Amygdala (tissue), 56 donors: ENCODE data around the gene IQCC.

Experiments
- DNase-seq, 56 donors: peaks; one replicate each; lab custom pipeline; 2025; lab: John Stamatoyannopoulos, UW

Gene IQCC

DNA sequence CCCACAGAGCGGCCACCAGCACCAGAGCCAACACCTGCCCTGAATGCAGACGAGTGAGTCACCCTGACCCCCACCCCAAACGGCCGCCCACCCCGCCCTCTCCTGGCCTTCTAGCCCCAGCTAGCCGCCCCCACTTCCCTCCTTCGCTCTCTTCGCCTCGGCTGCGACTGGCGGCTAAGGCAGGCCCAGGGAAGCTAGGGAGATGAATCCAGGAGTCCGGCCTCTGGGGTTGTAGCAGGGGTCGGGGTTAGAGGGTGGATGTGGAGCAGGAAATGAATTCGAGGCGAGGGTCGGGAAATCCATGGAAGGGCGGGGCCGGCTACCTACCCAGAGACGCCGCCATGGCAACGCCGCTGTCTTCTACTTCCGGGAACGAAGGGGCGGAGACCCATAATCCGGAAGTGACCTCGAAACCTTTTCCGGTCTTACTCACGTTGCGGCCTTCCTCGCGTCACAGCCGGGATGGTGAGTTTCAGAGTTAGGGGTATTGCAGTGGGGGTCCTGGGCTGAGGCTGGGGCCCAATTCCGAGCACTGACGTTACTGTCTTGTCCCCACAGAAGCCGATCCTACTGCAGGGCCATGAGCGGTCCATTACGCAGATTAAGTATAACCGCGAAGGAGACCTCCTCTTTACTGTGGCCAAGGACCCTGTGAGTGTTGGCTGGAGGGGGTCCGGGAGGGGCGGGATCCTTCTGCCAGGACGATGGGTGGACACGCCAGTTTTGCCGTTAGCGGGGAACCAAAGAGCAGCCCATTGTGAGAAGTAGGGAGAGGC, 16.7 kb downstream of the IQCC start, which contains the start of the genes EIF3I and TMEM234:
Gene EIF3I, plus strand, starts transcription at position 428 of the 776 bp plus-strand sequence. Its CDS starts 35 bp downstream, at position 463.
Gene TMEM234, minus strand, starts transcription at position 374 of the 776 bp plus-strand sequence. Its CDS starts 31 bp downstream, at position 343.
- peak; percentile 20 to 95 (median 84) for DNase-seq

DNA sequence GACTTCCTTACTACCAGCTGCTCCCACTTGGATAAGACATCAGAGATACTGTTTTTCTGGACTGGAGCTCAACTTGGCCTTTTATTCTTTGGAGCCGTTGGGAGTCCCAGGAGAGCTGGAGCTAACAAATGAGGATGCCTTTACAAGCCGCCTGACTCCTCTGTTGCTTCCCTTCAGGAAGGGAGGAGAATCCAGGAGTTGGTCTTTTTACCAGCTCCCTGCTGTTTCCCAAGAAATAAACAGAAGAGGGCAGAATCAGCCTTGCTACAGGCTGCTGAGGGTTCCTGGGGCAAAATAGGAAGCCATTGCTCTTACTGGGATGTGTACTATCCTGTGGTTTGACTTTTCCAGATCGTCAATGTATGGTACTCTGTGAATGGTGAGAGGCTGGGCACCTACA, 18.2 kb downstream of the IQCC start:
- DNase-seq = no peak

DNA sequence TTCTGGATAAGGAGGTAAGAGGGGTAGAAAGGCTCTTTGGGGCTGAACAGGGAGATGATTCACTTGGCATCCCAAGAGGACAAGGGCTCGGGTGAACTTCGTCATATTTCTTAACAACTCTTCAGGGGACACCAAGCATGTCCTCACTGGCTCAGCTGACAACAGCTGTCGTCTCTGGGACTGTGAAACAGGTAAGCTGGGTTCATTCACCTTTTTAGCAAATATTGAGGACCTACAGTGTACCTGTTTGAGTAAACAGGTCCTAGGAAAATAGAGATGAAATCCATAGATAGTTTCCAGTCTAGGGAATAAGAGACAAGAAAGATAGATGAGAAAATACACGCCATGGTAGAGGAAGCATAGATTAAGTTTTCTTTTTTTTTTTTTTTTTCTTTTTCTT, 18.8 kb downstream of the IQCC start:
- DNase-seq = no peak

DNA sequence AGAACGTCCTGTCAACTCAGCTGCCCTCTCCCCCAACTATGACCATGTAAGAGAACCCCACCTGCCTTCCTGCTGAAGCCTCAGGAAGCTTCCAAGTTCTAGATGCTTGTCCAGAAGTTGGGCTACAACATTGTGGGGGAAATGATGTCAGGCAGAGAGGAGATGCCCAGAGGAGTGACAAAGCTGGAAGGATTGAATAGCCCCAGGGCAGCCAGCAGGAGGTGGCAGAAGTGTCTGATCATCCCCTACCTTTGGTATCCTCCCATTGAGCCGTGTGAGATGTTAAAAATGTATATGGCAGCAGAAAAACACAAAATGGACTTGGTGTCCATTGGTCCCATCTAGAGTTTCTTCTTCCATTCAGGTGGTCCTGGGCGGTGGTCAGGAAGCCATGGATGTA, 23.3 kb downstream of the IQCC start:
- DNase-seq = no peak

DNA sequence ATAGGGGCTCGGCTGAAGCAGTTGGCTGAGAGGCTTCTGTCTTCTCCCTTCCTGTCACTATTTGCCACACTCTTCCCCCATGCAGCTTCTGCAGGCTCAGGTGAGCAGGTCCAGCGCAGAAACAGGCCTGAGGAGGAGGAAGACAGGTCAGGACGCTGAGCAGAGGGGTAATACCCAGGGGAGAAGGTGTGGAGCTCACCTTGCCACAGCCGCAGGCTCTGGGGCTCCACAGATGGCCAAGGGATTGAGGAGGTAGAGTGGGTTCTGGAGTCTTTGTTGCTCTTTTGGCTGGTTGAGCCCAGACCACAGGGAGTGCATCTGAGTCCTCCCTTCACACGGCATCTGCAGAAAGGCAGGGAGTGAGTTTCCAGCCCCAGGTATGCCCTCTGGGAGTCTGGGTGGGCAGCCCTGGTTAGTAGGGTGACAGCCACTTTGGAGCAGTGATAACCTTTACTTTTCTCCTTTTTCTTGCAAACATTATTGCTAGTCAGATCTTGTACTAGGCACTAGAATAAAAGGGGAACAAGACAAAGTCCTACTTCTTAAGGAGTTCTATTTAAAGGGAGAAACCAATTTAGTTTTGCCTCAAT, 26.5 kb downstream of the IQCC start:
- DNase-seq = no peak

DNA sequence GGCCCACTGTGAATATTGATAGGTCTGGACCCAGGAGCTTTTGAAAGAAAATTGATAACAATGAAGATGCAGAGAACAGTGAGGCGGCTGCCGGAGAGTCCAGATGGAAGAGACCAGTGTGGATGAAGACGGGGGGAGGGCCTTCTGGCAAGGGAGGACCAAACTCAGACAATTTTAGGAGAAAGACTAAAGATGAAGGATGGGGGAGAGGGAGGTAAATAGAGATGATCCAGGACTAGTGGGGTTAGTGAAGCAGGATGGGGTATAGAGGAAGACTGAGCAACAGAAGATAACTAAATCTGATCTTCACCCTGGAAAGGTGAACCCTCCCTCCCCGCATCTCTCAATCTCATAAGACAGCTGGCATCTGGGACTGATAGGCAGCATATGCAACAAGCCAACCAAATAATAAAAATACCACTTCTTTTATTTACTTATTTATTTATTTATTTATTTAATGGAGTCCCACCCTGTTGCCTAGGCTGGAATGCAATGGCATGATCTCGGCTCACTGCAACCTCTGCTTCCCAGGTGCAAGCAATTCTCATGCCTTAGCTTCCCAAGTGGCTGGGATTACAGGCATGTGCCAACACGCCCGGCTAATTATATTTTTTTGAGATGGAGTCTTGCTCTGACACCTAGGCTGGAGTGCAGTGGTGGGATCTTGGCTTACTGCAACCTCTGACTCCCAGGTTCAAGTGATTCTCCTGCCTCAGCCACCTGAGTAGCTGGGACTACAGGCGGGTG, 27.3 kb downstream of the IQCC start:
- DNase-seq = no peak

DNA sequence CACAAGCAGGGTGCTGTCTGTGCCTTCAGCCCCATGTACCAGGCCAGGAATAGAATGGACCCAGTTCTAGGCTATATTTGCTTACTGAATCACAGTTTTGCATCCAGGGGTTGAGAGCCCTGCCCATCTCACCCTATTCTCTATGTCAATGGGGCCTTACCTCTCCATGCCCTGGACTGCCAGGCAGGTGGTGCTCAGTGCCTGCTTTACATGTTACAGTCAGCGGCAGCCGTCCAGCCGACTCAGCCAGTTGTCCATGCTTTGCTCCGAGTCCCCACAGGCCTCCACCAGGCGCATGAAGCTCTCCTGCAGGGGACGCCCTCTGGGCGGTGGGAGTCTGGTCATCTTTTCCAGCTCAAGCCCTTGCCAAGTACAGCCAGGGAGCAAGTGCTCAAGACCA, 29.3 kb downstream of the IQCC start:
- no peak for DNase-seq

DNA sequence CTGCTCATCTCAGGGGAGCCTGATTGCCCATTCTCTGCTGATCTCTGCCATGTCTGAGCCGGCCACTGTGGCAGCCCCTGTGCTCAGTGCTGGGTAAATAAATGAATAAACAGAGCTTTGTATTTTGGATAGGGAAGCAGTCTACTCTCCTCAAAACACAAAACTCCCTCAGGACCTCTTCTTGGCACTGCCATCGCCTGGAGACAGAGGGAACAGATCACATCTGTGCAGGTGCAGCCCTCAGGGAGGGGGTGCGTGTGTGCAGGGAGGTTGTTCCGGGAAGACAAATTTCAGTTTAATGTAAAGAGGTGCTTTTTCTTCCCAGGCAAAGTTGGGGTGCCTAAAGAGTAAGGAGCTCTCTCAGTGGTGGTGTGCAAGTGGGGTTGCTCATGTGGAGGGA, 33.9 kb downstream of the IQCC start:
- DNase-seq = peak in 1 of 56 donors; percentile 2

DNA sequence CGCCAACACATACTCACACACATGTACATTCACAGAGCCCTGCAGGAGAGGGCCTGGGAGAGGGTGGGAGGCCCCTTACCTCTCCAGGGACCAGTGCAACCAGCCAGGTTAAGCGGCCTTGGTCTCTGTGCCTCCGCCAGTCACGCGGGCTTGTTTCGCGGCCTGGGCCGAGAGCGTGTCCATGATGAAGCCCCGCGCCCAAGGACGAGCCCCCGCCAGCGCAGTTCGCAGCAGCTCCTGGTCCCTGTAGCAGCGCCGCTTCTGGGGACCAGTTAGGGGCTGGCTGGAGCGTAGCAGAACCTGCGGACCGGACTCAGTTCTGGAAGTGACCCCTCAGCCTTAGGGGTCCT, 34.3 kb downstream of the IQCC start:
- peak in 3 of 56 donors; percentile 4 to 24 (median 16) for DNase-seq

DNA sequence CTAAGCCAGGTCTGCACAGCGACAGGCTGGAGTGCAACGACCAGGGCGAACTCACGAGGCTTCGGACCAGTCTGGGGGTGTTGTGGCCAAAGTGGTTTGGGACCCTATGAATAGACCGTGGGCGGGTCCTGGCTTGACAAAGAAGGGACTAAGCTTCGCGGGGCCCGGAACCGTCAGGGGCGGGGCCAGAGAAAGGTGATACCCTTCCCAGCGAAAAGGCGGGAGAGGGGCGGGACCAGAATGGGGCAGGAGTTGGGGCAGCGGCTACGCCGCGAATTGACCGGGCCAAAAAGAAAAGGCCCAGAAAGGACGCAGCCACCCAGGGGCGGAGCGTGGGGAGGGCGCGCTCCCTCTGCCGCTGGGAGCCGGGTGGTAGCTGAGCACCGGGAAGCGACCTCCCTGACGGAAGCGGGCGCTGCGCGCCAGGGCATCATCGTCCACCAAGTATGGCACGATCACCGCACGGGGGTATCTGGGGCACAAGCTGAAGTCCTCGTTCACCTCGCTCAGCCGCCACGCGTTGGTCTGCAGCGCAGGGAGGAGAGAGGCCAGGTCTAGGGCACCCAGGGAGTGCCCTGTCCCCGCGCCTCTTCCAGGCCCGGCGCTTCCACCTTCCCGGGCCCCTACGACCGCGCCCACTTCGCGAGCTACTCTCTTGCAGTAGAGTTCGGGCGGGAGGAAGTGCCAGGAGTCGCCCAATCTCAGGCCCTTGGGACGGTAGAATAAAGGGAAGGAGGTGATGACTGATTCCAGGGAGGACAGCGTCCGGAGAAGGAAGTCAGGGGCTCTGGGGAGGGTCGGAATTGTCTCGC, 34.9 kb downstream of the IQCC start:
- peak in 46 of 56 donors; percentile 10 to 78 (median 40) for DNase-seq

DNA sequence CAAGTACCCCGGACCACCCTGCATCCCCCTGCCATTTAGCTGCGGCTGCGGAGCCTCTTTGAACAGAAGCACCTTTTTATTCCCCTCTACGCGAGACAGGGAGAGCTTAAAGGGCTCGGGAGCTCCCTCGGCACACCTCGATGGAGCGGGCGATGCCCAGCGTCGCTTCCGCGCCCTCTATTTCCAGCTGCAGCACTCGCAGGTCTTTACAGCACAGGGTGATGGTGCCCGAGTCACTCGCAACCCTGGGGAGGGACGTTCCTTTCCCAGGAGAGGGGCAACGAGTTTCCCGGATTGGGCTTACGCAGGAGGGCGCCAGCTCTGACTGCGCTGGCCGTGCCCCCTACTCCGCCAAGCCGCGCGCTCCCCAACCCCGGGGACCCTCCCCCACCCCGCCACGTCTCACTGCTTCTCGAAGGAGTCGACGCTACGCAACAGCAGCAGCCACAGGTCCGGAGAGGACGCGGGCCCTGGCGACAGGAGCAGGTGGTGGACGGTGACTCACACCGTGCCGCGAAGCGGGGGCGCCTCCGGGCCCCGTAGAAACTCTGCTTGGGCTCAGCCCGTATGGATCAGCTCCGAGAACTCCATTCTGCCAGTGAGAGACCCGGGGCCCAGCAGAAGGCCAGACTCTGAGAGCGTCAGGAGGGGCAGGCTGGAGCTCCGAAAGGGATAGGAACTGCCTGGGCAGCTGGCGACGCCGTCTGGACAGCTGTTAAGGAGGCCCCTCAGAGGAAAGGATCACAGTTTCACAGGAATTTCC, 35.7 kb downstream of the IQCC start:
- peak in 42 of 56 donors; percentile 9 to 68 (median 40) for DNase-seq

DNA sequence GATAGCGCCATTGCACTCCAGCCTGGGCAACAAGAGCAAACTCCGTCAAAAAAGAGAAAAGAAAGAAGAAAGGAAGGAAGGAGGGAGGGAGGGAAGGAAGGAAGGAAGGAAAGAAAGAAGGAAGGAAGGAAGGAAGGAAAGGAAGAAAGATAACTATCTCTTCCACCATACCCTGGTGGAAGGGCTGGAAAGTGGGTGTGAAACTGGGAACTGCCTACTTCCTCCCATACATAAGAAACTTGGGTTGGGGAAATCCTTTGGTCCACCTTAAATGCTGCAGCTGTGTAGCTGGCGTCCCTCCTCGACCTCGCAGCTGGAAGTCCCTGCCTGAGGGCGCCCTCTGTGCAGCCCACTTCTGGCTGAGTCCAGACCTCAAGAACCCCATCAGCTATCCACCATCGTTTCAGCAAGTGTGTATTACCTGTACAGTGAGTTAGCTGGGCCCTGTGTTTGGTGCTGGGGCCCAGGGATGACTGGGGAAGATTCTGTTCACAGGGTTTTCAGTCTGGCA, 36.9 kb downstream of the IQCC start:
- peak in 40 of 56 donors; percentile 3 to 75 (median 24) for DNase-seq

DNA sequence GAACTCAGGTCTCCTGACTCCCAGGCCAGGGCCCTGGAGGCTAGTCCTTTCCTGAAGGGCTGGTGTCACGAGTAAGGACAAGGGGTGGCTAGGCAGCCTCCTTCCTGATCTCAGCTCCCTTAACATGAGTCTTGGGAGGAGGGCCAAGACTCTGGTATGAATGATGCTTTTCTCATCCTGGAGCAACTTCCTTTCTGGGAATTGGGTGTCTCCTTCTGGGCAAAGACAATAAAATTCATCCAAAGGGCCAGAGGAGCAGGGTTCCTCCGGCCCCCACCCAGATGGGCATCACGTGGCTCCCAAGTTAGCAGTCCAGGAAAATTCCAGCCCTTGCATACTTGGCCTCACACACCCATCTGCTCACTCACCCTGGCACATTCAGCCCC, 41.4 kb downstream of the IQCC start, which contains the start of gene FAM167B:
Gene FAM167B, plus strand, starts transcription at position 335 of the 386 bp plus-strand sequence. CDS start 200 bp downstream, outside the sequence.
- no peak for DNase-seq

DNA sequence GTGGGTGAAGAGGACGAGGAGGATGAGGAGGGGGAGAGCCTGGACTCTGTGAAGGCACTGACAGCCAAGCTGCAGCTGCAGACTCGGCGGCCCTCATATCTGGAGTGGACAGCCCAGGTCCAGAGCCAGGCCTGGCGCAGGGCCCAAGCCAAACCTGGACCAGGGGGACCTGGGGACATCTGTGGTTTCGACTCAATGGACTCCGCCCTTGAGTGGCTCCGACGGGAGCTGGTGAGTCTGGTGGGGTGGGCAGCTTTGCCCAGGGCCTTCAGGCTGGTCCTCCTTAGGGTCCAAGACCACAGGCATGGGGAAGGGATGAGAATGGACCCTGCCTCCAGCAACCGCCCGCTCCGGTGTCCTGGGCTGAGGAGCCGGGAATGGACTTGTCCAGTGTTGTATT, 42.0 kb downstream of the IQCC start:
- no peak for DNase-seq

DNA sequence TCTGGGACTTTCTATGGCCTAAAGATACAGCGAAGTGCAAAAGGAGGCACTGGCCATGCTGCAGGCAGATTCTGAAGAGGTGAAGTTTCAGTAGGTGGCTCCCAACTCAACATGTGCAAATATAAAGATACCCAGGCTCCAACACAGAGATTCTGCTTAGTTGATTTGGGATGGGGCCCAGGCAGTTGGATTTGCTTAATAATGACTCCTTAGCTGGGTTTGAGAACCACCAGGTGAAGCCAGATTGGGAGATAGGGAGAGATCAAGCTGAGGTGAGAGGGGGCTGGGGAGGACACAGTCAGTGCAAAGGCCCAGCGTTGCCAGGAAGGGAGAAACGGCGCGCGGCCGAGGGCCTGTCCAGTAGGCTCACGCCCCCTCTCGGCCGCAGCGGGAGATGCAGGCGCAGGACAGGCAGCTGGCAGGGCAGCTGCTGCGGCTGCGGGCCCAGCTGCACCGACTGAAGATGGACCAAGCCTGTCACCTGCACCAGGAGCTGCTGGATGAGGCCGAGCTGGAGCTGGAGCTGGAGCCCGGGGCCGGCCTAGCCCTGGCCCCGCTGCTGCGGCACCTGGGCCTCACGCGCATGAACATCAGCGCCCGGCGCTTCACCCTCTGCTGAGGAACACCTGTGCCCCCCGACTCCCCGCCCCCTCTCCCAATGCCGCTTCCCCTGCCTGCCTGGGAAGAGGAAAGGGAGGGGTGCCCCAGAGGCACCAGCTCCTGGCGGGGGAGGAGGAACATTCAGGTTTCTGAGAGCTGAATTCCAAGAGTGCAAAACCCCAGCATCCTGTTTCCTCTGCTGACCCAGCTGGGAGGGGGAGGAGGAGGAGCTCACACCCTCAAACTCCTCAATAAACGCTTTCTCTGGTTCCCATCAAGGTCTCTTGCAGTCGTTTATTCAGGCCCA, 42.8 kb downstream of the IQCC start:
- DNase-seq = peak in 16 of 56 donors; percentile 1 to 56 (median 10)

DNA sequence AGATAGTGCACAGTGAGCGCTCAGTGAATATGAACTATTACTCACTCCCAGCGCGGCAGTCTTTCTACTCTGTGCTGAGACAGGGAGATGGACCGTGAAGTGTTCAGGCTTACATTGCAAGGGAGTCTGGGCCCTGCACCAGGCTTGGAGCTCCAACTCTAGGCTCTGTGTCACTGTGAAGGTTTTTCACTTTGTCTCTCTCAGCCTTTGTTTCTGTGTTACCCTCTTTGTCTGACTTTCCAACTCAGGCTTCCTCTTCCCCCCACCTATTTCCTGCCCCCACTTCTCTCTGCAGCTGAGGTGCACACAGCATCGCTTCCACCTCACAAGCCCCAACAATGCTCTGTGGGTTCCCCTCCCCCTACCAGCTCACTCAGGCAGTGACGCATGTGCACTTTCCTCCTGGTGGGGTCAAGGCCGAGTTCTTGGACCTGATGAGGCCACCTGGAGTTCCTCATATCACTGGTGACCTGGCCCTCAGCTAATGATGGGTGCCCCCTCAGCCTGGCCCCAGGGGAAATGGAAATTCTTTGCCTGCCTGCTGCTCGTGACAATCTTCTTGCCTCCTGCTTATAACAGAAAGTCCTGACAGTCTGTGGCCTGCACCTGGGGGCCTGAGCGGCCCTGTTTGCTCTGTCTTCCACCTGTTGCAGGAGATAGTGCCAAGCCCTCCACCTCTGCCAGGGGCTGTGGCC, 44.5 kb downstream of the IQCC start:
- no peak for DNase-seq

DNA sequence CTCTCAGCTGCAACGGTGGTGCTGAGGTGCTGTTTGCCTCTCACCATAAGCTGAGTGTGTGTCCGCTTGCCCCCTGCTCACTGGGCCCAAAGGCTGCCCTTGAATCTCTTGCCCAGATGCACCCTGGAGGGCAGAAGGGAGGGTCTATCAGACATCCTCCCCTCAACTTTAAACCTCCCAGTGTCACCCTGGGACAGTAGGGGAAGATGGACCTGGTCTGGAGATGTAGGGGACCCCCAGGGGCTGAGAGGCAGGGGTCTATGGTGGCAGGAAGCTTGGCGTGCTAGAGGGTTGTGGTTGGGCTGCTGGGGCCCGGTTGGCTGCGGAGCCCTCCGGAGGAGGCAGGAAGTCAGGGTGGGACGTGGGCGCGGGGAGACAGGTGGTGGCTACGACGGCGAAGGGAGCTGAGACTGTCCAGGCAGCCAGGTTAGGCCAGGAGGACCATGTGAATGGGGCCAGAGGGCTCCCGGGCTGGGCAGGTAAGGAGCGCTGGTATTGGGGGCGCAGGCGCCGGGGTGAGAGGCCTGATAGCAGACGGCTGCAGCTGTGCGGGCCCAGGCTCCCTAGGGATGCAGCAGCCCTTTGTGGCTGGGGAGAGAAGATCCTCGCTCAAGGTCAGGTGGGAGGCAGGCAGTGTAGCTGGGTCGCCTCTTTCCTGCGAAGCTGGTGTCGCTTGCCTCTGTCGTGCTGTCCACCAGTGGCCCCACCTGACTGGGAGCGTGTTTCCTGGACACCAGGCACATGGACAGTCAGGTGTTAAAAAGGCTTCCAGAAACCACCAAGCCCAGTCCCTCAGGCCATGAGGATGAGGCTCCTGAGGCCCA, 45.6 kb downstream of the IQCC start, which contains the start of gene LCK:
Gene LCK, plus strand, starts transcription at position 373 of the 824 bp plus-strand sequence. CDS start 23,065 bp downstream, outside the sequence.
- DNase-seq = no peak
